HUES6 (cell line): ENCODE measurements around the gene RNF224.

Experiments used
- H3K27ac ChIP-seq: 2 replicates; pipeline ENCODE4 v1.7.0; 2013; ENCODE audit warnings: low read depth, mild to moderate bottlenecking, low read length, inconsistent platforms
- H3K27me3 ChIP-seq: 2 replicates; pipeline ENCODE4 v1.6.1; 2013; ENCODE audit warnings: low read length; ENCODE audit not compliant: control insufficient read depth, insufficient read depth
- H3K36me3 ChIP-seq: 2 replicates; pipeline ENCODE4 v1.6.1; 2013; ENCODE audit warnings: low read length; ENCODE audit not compliant: control insufficient read depth, insufficient read depth
- H3K4me1 ChIP-seq: 2 replicates; pipeline ENCODE4 v1.6.1; 2013; ENCODE audit warnings: low read length; ENCODE audit not compliant: control insufficient read depth, insufficient read depth
- H3K4me3 ChIP-seq: 2 replicates; pipeline ENCODE4 v1.5.1; 2013; ENCODE audit warnings: low read depth, low read length
- H3K9ac ChIP-seq: one replicate; pipeline ENCODE4 v1.6.1; 2013; ENCODE audit warnings: mild to moderate bottlenecking, low read length
- H3K9me3 ChIP-seq: 2 replicates; pipeline ENCODE4 v1.6.1; 2013; ENCODE audit warnings: low read depth, low read length; ENCODE audit not compliant: control insufficient read depth, insufficient read depth

The RNF224 gene

DNA sequence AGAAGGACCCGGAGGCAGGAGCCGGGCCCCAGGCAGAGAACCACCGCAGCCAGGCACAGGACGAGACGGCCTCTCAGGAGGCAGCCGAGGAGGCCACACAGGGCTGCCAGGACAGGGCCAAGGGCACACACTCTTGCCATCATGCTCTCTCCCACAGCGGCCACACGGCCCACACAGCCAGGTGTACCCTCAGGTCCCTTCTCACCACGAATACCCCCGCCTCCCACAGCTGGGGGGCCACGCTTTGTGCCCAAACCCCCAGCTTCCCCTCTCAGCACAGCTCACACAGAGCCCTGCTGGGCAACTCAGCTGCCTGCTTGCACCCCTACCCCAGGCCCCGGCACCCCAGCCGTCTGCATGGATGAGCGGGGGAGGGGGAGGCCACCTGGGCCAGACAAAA is 33.5 kb upstream of the RNF224 start:
- Histone ChIP-seq H3K4me3 (no peak overlapping the region), H3K9me3 (no peaks in the 10 kb centered on the region), H3K36me3 (peaks cover 21% of the 10 kb centered on the region), H3K9ac (no peak overlapping the region), H3K27me3 (no peaks in the 10 kb centered on the region), H3K27ac (no peak overlapping the region), H3K4me1 (peaks cover 28% of the 10 kb centered on the region)

DNA sequence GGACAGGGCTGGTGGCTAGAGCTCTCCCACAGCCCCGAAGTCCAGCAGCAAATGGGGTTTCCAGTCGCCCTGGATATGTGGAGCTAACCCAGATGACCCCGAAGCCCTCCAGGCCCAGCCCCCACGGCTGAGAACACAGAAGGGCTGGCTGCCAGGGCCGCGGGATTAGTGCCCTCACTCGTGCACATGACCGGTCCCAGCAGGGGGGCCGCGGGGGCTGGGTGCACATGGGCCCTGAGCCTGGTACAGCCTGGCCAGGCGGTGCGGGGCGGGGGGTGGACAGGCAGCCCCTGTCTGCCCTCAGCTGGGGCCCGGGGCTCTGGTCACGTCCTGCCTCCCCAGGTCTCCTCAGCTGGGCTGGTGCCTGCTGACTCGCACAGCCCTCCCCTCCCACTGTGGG is 32.9 kb upstream of the RNF224 start:
- Histone ChIP-seq H3K27me3 (no peaks in the 10 kb centered on the region), H3K36me3 (peaks cover 21% of the 10 kb centered on the region), H3K4me3 (no peak overlapping the region), H3K9me3 (no peaks in the 10 kb centered on the region), H3K9ac (peak overlapping the region; percentile 17), H3K4me1 (peaks cover 32% of the 10 kb centered on the region), H3K27ac (no peak overlapping the region)

DNA sequence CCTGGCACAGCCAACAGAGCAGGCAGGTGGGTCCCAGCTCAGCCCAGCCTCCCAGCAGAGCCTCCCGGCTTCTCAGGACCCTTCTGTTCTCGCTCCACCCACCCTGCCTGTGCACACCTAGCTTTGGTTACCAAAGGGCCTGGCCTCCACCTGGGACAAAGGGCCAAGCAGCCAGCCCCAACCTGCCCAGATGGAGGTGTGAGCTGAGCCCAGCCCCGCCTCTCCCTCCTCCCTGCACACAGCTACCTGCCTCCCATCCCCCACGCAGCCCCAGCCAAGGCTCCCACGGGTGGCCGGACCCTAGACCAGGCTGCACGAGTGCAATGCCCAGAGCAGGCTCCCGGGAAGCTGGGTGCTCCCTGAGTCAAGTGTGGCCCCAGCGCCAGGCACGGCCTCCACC is 32.4 kb upstream of the RNF224 start:
- H3K4me1 ChIP-seq, result peaks cover 30% of the 10 kb centered on the region
- peaks cover 17% of the 10 kb centered on the region for H3K36me3 ChIP-seq
- H3K9me3 ChIP-seq, result no peaks in the 10 kb centered on the region
- H3K9ac ChIP-seq, result peak overlapping the region; percentile 17
- no peak overlapping the region for H3K27ac ChIP-seq
- no peak overlapping the region for H3K4me3 ChIP-seq
- no peaks in the 10 kb centered on the region for H3K27me3 ChIP-seq

DNA sequence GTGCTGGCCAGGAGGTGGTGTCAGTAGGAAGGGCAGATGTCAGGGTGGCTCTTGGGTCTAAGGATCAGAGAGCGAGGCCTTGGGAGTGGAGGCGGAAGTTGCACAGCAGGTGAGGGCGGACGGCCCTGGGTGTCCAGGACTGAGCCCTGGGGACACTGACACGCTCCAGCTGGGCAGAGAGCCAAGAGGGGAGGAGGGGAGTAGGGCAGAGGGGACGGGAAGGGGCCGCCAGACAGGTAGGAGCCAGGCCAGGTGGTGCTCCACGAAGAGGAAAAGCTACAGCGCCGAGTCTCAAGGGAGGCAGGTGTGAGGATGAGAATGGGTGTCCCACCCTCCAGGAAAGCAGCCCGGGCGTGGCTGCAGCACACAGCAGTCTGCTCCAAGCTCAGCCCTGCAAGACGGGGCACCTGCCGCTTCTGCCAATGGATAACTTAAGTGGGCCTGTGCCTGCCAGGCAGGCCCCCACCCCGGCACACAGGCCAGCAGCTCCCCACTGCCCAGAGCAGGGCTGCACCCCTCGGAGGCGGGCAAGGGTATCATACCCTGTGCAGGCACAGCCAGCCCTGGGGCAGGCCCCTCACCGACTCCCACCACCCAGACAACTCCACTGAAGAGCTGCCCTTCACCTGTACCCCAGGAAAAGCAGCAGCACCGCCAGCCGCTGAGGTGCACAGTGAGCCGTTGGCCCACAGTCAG is 31.6 kb upstream of the RNF224 start:
- Histone ChIP-seq H3K36me3 (peaks cover 13% of the 10 kb centered on the region), H3K27ac (no peak overlapping the region), H3K4me1 (peaks cover 30% of the 10 kb centered on the region), H3K4me3 (no peak overlapping the region), H3K27me3 (no peaks in the 10 kb centered on the region), H3K9ac (no peak overlapping the region), H3K9me3 (no peaks in the 10 kb centered on the region)

DNA sequence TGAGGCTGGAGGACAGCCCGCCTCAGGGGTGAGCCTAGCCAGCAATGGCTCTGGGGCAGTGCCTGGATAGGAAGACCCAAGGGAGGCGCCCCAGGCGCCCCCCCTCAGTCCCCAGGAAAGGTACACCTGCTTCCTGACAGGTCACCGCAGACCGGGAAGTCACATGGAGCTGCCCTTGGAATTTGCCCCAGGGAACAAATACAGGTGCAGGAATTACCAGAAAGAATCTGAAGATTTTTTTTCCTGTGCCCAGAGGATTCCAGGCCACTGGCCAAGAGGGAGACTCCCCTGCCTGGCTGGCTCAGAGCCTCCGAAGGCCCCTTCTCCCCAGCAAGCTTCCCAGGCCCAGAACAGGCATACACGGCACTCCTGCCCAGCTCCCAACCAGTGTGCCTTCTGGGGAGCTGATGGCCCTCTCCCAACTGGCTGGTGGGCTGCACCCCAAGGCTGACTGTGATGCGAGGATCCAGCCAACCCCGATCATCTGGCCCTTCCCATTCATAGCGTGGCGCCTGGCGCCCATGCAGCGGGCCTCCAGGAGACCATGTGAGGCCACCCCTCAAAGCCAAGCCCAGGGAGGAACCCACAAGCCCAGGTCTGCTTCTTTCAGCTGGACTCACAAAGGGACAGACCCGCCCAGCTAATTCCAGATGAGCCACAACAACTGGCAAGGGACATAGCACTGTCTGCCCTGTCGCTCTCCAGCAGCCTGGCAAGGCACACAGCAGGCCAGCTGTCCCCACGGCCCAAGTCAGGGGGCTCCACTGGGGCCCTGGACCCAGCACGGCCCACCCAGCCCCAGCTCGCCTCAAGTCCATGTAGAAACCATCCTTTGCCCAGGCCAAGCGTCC is 29.0 kb upstream of the RNF224 start:
- peak overlapping the region; percentile 50 for H3K4me3 ChIP-seq
- no peaks in the 10 kb centered on the region for H3K36me3 ChIP-seq
- H3K27ac ChIP-seq, result no peak overlapping the region
- no peaks in the 10 kb centered on the region for H3K27me3 ChIP-seq
- no peak overlapping the region for H3K9ac ChIP-seq
- no peaks in the 10 kb centered on the region for H3K9me3 ChIP-seq
- peaks cover 30% of the 10 kb centered on the region for H3K4me1 ChIP-seq

DNA sequence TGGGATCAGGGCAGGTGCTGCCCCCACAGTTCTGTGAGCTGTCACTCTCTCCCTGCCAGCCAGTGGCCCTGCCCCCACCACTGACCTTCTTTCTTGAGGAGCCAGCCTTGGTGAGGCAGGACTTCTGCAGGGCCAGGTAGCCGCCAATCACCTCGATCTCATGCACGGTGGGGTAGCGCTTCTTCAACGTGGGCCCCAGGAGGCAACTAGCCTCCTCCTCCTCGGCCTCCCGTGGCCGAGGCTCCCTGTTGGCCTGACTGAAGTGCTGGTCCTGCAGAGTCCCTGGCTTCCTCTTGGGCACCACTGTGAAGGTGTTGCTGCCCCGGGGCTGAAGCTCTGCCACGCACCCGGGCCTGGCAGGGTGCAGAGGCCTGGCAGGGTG is 28.4 kb upstream of the RNF224 start:
- no peak overlapping the region for H3K27ac ChIP-seq
- H3K4me3 ChIP-seq, result peak overlapping the region; percentile 50
- H3K4me1 ChIP-seq, result peaks cover 30% of the 10 kb centered on the region
- no peak overlapping the region for H3K9ac ChIP-seq
- no peaks in the 10 kb centered on the region for H3K27me3 ChIP-seq
- H3K36me3 ChIP-seq, result peaks cover 2% of the 10 kb centered on the region; the same call in 1 of the 2 replicates
- H3K9me3 ChIP-seq, result no peaks in the 10 kb centered on the region

DNA sequence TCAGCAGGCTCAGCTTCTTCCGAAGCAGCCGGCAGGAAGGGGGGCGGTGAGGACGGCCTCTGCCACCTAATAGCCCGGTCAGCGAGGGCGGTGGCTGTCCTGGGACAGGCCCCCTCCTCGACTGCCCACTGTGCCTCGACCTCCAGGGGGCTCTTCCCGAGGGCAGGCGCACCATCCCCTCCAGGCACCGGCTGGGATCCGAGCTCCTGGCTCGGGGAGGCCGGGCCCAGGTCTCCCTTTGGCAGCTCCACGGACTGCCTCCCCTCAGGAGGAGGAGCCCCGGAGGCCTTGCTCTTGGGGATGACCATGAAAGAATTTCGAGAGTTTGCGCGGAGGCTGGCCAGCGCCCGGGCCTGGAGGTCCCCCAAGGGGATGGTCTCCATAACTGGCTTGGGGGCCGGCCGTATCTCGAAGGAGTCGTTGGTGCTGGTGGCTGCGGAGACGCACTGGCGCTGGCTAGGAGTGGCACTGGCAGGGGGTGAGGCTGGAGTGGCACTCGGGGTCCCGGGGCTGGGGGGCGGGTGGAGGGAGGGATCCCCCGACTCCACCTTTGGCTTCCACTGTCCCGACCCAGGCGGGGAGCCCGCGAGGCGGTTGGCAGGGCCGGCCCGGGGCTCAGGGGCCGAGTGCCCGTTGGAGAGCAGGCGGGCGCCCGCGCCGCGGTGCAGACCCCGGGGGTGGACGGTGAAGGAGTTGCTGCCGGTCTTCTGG is 27.7 kb upstream of the RNF224 start:
- H3K9me3 ChIP-seq, result no peaks in the 10 kb centered on the region
- H3K27ac ChIP-seq, result no peak overlapping the region
- peaks cover 31% of the 10 kb centered on the region for H3K4me1 ChIP-seq
- peak overlapping the region; percentile 50 for H3K4me3 ChIP-seq
- H3K36me3 ChIP-seq, result peaks cover 4% of the 10 kb centered on the region; the same call in 1 of the 2 replicates
- peak overlapping the region; percentile 27 for H3K9ac ChIP-seq
- no peaks in the 10 kb centered on the region for H3K27me3 ChIP-seq

DNA sequence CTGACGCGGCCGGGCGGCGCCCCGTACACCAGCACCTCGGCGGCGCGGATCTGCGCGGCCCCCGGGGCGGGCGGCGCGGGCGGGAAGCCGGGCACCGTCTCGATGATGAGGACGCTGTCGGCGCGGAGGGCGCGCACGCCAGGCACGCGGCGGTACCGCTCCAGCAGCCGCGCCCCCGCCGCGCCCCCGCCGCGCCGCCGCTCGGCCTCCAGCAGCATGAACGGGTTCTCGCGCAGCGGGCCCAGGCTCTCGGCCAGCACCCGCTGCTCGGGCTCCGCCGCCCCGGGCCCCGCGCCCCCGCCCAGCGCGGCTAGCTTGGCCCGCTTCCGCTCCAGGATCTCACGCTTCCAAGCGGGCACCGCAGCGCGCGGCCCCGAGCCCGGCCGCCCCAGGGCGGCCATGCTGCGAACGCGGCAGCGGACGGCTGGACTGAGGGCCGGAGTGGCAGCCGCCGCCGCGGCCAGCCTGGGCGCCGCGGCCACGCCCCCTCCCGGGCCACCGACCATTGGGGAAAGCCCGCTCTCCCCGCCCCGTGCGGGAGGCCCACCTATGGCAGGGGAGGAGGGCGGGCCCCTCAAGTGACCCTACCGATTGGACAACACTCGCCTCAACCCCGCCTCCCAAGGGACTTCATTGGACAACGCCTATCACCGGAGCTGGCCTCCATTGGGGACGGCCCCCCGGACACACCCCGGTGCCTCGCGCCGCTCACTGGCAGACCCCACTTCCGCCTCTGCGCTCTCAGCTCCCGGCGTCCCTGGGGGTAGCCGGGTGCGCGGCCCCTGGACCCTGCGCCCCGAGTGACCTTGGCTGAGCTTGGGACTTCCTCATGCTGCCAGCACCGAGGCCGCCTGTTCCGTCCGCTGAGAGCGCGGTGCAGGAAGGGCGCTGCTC is 26.7 kb upstream of the RNF224 start, which contains the start of gene TPRN:
Gene TPRN (minus strand): TSS at position 431 of the 894 bp plus-strand sequence. CDS start 30 bp downstream, at position 401.
- Histone ChIP-seq H3K9ac (peak within 1 kb of the TSS; percentile 80), H3K9me3 (no peaks in the 10 kb centered on the region), H3K27ac (no peak within 1 kb of the TSS)

DNA sequence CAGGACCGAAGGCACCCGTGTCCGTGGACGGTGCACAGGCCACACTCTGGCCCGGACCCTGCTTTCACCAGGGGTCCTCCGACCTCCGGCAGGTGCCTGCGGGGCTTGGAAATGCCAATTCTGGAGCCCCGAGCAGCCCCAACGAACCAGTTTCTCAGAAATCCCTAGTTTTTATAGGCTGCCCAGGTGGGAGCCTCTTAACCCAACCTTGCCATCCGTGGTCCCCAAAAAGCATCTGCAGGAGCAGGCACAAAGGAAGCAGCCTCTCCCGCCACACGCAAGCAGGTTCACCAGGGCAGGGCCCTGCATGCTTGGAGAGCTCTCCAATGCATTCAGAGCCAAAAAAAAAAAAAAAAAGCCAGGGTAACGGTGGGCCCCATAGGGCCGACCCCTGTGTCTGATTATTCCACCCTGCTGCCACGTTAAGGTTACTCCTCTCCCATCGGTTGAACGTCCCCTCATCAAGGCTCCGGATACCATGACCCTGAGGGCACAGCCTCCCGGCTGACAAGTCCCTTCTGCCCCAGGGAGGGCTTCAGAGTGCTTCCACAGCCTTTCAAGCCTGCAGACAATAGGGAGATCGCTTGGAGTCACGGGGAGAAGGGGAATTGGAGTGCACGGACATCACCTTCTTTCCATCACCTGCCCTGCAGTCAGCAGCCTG is 26.0 kb upstream of the RNF224 start:
- Histone ChIP-seq H3K9ac (peak overlapping the region; percentile 80), H3K36me3 (peaks cover 4% of the 10 kb centered on the region; the same call in 1 of the 2 replicates), H3K9me3 (no peaks in the 10 kb centered on the region), H3K4me1 (peaks cover 28% of the 10 kb centered on the region), H3K27me3 (no peaks in the 10 kb centered on the region), H3K27ac (no peak overlapping the region), H3K4me3 (peak overlapping the region; percentile 89)

More for the DNA sequence above, 26.7 kb upstream of the RNF224 start, which contains the start of gene TPRN:
- peak within 1 kb of the TSS; percentile 89 for H3K4me3 ChIP-seq
- peaks cover 4% of the 10 kb centered on the region; the same call in 1 of the 2 replicates for H3K36me3 ChIP-seq
- no peaks in the 10 kb centered on the region for H3K27me3 ChIP-seq
- H3K4me1 ChIP-seq, result peaks cover 25% of the 10 kb centered on the region

DNA sequence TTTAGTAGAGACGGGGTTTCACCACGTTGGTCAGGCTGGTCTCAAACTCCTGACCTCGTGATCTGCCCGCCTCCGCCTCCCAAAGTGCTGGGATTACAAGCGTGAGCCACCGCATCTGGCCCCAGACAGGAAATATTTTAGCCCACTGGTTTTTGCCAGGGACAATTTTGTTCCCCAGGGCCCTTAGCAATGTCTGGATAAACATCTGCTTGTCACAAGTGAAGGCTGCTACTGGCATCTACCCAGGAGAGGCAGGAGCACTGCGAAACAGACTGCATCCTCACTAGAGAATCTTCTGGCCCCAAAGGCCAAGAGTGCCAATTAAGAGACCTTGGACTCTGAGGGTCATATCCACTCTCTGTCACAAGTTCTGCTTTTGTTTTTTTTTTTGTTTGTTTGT is 24.3 kb upstream of the RNF224 start:
- H3K4me1 ChIP-seq, result peaks cover 33% of the 10 kb centered on the region
- no peak overlapping the region for H3K9ac ChIP-seq
- H3K27me3 ChIP-seq, result no peaks in the 10 kb centered on the region
- no peak overlapping the region for H3K27ac ChIP-seq
- H3K9me3 ChIP-seq, result no peaks in the 10 kb centered on the region
- H3K36me3 ChIP-seq, result peaks cover 14% of the 10 kb centered on the region
- no peak overlapping the region for H3K4me3 ChIP-seq
